Stimulated activated CD8-positive, alpha-beta memory T cell treated with anti-CD3 and anti-CD28 coated beads, Interleukin-4, amount 100 ng/mL, for 24 hours (primary cell): ENCODE results near the gene SERAC1.

Source experiments
- DNase-seq: peaks from one replicate; pipeline ENCODE4 v3.0.0-alpha.2; 2020; ENCODE audit warnings: low read depth

Gene SERAC1

GRCh38 chr6:158121335-158121734, 46.7 kb downstream of the SERAC1 start:
- DNase-seq = no peak

GRCh38 chr6:158118886-158119285, 49.2 kb downstream of the SERAC1 start:
- no peak for DNase-seq

GRCh38 chr6:158115508-158115907, 52.6 kb downstream of the SERAC1 start:
- DNase-seq = no peak

- no peak for DNase-seq
Observed at GRCh38 chr6:158115102-158115501, 53.0 kb downstream of the SERAC1 start.

- DNase-seq = no peak
Observed at GRCh38 chr6:158113802-158114201, 54.3 kb downstream of the SERAC1 start.

- no peak for DNase-seq
Observed at GRCh38 chr6:158111987-158112386, 56.1 kb downstream of the SERAC1 start.

GRCh38 chr6:158110986-158111385, 57.1 kb downstream of the SERAC1 start:
- DNase-seq = no peak

GRCh38 chr6:158109748-158110147, 58.3 kb downstream of the SERAC1 start:
- DNase-seq = no peak

GRCh38 chr6:158104696-158105095, 63.4 kb downstream of the SERAC1 start:
- no peak for DNase-seq

GRCh38 chr6:158103228-158103627, 64.8 kb downstream of the SERAC1 start:
- DNase-seq = no peak

- no peak for DNase-seq
Observed at GRCh38 chr6:158095671-158096070, 72.4 kb downstream of the SERAC1 start.

GRCh38 chr6:158095031-158095430, 73.0 kb downstream of the SERAC1 start:
- DNase-seq = no peak

GRCh38 chr6:158092806-158093205, 75.3 kb downstream of the SERAC1 start:
- DNase-seq = no peak

GRCh38 chr6:158087224-158087867, 80.7 kb downstream of the SERAC1 start:
- no peak for DNase-seq

- no peak for DNase-seq
Observed at GRCh38 chr6:158086504-158087223, 81.4 kb downstream of the SERAC1 start.

GRCh38 chr6:158086054-158086503, 82.0 kb downstream of the SERAC1 start:
- no peak for DNase-seq

GRCh38 chr6:158085261-158086053, 82.6 kb downstream of the SERAC1 start:
- no peak for DNase-seq

- DNase-seq = no peak
Observed at GRCh38 chr6:158083455-158084325, 84.4 kb downstream of the SERAC1 start.

- no peak for DNase-seq
Observed at GRCh38 chr6:158081657-158081935, 86.5 kb downstream of the SERAC1 start.

GRCh38 chr6:158080849-158081656, 87.0 kb downstream of the SERAC1 start:
- no peak for DNase-seq

- DNase-seq = no peak
Observed at GRCh38 chr6:158078320-158078719, 89.7 kb downstream of the SERAC1 start.
